Suprapubic skin (tissue), 4 donors: ENCODE data around the gene C19orf25. TPM values are rescaled to one million over a fixed set of nuclear protein-coding genes. Genes with fewer than 3 reads are reported as not detected.

Experiments
- DNase-seq, 2 donors: peaks; one replicate each; pipeline ENCODE4 v3.0.0-alpha.2; 2019; ENCODE audit warnings: low spot score in 2 of 2
- H3K27ac ChIP-seq: fragments of 200-600 bp; sonication (generic); one replicate; pipeline ENCODE4 v1.5.1; 2019
- H3K27me3 ChIP-seq: fragments of 200-600 bp; sonication (generic); one replicate; pipeline ENCODE4 v1.5.1; 2019
- H3K36me3 ChIP-seq: fragments of 200-600 bp; sonication (generic); one replicate; pipeline ENCODE4 v1.5.1; 2019
- H3K4me1 ChIP-seq: fragments of 200-600 bp; sonication (generic); one replicate; pipeline ENCODE4 v1.5.1; 2019
- H3K4me3 ChIP-seq: fragments of 200-600 bp; sonication (generic); one replicate; pipeline ENCODE4 v1.5.1; 2019; ENCODE audit warnings: mild to moderate bottlenecking
- H3K9me3 ChIP-seq: fragments of 200-600 bp; sonication (generic); one replicate; pipeline ENCODE4 v1.5.1; 2019
- EP300 ChIP-seq: sonication (generic); formaldehyde crosslinking; IDR thresholded peaks from one replicate; pipeline ENCODE4 v1.6.1; 2017; ENCODE audit warnings: antibody characterized with exemption
- POLR2A ChIP-seq, 2 donors: fragments of 450-650 bp; IDR thresholded peaks; one replicate each; pipeline ENCODE4 v1.6.1; 2017; ENCODE audit warnings: antibody characterized with exemption in 2 of 2, mild to moderate bottlenecking in 2 of 2, moderate library complexity in 2 of 2
- POLR2AphosphoS5 ChIP-seq, 3 donors: sonication (generic); formaldehyde crosslinking; IDR thresholded peaks; one replicate each; pipeline ENCODE4 v1.6.1; 2017; ENCODE audit warnings: antibody characterized with exemption in 3 of 3
- WGBS: methylation state at CpG from one replicate; pipeline ENCODE4 v1.1.5; 2018; 5-methylcytosine and 5-hydroxymethylcytosine counted together
- total RNA-seq, 4 donors: library from RNA; depleted of rRNA; stranded (reverse); fragments of >200 nt; gene quantifications; one replicate each; pipeline ENCODE4 v1.1.0, GENCODE V29; 2016
- TF ChIP-seq, protein P1 (sequence below), 2 donors: fragments of 200-600 bp in 1 of 2; fragments of 450-650 bp in 1 of 2; sonication (generic) in 1 of 2; IDR thresholded peaks; one replicate each; pipeline ENCODE4 v1.5.1; 2016 to 2019; ENCODE audit warnings: antibody characterized with exemption in 2 of 2, mild to moderate bottlenecking in 1 of 2, moderate library complexity in 1 of 2

Gene C19orf25
- total RNA-seq, 4 donors from 2014 or later, result 25.1 to 41.2 (median 36.4) TPM

DNA sequence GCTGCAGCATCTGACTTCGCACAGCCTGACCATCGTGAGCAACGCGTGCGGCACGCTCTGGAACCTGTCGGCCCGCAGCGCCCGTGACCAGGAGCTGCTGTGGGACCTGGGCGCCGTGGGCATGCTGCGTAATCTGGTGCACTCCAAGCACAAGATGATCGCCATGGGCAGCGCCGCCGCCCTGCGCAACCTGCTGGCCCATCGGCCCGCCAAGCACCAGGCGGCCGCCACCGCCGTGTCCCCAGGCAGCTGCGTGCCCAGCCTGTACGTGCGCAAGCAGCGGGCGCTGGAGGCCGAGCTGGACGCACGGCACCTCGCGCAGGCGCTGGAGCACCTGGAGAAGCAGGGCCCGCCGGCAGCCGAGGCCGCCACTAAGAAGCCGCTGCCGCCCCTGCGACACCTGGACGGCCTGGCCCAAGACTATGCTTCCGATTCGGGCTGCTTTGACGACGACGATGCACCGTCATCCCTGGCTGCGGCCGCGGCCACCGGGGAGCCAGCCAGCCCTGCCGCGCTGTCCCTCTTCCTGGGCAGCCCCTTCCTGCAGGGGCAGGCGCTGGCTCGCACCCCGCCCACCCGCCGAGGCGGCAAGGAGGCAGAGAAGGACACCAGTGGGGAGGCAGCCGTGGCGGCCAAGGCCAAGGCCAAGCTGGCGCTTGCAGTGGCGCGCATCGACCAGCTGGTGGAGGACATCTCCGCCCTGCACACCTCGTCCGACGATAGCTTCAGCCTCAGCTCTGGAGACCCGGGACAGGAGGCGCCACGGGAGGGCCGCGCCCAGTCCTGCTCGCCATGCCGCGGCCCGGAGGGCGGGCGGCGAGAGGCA lies 13.6 kb downstream of the C19orf25 start:
- peaks cover 56% of the 10 kb centered on the region for H3K27me3 ChIP-seq

DNA sequence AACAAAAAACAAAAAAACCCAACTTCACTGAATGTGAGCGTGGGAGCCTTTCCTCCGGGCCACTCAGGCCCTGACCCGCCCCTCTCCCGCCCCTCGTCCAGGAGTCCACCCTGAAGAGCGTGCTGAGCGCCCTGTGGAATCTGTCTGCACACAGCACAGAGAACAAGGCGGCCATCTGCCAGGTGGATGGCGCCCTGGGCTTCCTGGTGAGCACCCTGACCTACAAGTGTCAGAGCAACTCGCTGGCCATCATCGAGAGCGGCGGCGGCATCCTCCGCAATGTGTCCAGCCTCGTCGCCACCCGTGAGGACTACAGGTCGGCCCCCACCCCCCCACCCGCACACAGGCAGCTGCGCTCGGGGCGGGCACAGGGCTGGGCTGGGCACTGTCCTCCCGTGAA lies 17.2 kb downstream of the C19orf25 start:
- no peaks in the 10 kb centered on the region for H3K9me3 ChIP-seq
- no peak overlapping the region for H3K27ac ChIP-seq
- H3K27me3 ChIP-seq, result peaks cover 43% of the 10 kb centered on the region
- 77% methylated on average over 4 of the region's 24 CpGs for WGBS
- H3K36me3 ChIP-seq, result peaks cover 15% of the 10 kb centered on the region
- TF ChIP-seq, protein P1, sequence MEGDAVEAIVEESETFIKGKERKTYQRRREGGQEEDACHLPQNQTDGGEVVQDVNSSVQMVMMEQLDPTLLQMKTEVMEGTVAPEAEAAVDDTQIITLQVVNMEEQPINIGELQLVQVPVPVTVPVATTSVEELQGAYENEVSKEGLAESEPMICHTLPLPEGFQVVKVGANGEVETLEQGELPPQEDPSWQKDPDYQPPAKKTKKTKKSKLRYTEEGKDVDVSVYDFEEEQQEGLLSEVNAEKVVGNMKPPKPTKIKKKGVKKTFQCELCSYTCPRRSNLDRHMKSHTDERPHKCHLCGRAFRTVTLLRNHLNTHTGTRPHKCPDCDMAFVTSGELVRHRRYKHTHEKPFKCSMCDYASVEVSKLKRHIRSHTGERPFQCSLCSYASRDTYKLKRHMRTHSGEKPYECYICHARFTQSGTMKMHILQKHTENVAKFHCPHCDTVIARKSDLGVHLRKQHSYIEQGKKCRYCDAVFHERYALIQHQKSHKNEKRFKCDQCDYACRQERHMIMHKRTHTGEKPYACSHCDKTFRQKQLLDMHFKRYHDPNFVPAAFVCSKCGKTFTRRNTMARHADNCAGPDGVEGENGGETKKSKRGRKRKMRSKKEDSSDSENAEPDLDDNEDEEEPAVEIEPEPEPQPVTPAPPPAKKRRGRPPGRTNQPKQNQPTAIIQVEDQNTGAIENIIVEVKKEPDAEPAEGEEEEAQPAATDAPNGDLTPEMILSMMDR (IDR thresholded peaks at IDR 0.05), result no peak
- TF ChIP-seq EP300 (no peak), POLR2A (IDR thresholded peaks at IDR 0.05) (no peak), POLR2AphosphoS5 (IDR thresholded peaks at IDR 0.05) (no peak)
- no peak for DNase-seq
- peaks cover 25% of the 10 kb centered on the region for H3K4me1 ChIP-seq
- H3K4me3 ChIP-seq, result no peak overlapping the region

More for the DNA sequence above, 13.6 kb downstream of the C19orf25 start:
- 24% methylated on average over 9 of the region's 83 CpGs for WGBS
- no peak for DNase-seq
- no peak for TF ChIP-seq POLR2A (IDR thresholded peaks at IDR 0.05)
- TF ChIP-seq, protein P1 (IDR thresholded peaks at IDR 0.05), result peak in 1 of 2 donors; percentile 56
- no peak for TF ChIP-seq POLR2AphosphoS5 (IDR thresholded peaks at IDR 0.05)
- no peak for TF ChIP-seq EP300
- Histone ChIP-seq H3K36me3 (peaks cover 9% of the 10 kb centered on the region), H3K4me1 (peaks cover 54% of the 10 kb centered on the region), H3K9me3 (no peaks in the 10 kb centered on the region), H3K4me3 (peak overlapping the region; percentile 19), H3K27ac (no peak overlapping the region)

DNA sequence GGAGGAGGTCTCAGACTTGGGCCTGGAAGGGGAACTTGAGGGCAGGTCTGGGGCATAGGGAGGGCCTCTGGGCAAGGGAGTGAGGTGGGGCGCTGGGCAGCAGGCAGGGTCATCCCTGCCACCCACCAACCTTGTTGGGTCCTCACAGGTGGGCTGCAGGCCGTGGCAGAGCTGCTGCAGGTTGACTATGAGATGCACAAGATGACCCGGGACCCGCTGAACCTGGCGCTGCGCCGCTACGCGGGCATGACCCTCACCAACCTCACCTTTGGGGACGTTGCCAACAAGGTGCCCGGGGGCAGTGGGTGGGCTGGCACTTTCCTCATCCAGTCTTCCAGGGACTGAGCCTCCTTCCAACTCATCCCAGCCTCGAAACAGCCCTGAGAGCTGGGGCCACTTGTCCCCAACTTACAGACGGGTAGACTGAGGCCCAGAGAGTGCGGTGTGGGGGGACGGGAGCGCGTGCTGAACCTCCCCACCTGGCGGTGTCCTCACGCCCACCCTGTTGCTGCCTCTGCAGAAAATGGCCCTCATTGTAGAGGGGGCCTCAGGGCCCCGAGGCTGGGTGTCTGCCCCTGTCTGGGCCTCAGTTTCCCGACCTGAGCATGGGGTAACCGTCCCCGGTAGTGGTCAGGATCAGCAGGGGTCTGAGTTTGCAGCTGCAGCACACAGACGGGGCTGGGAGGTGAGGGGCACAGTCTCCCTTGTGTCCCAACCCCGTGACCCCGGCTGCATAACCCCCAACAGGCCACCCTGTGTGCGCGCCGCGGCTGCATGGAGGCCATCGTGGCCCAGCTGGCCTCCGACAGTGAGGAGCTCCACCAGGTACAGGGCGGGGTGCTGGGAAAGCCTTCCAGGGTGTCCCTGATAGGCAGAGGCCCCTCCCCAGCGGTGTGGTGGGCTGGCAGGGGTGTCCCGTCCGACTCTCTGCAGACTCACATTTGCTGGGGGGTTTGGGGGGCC lies 18.7 kb downstream of the C19orf25 start:
- Histone ChIP-seq H3K4me1 (peaks cover 23% of the 10 kb centered on the region), H3K4me3 (no peak overlapping the region), H3K36me3 (peaks cover 15% of the 10 kb centered on the region), H3K9me3 (no peaks in the 10 kb centered on the region), H3K27me3 (peaks cover 43% of the 10 kb centered on the region), H3K27ac (no peak overlapping the region)
- no peak for TF ChIP-seq POLR2AphosphoS5 (IDR thresholded peaks at IDR 0.05)
- DNase-seq, result no peak
- 93% methylated on average over 11 of the region's 36 CpGs for WGBS

DNA sequence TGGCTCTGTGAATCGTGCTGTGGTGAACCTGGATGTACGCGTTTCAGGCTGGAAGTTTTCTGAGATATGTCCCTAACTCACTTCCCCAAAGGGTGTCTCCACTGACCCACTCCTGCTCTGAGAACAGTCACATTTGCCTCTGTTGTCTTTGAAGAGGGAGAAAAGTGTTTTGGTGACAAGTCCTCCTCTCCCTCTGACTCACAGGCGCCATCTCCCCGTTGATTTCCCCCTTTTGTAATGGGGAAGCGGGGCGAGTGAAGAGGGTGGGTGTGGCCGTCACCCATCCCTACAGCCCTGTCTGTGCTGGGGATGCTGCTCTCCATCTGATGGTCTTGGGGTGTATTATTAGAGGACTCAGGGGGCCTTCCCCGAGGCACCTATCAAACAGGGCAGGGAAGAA lies 19.5 kb downstream of the C19orf25 start:
- H3K4me3 ChIP-seq, result no peak overlapping the region
- TF ChIP-seq, protein P1 (IDR thresholded peaks at IDR 0.05), result no peak
- no peak for TF ChIP-seq POLR2A (IDR thresholded peaks at IDR 0.05)
- WGBS, result 83% methylated on average over 8 of the region's 9 CpGs
- H3K27ac ChIP-seq, result no peak overlapping the region
- no peak for DNase-seq
- peaks cover 15% of the 10 kb centered on the region for H3K36me3 ChIP-seq
- no peaks in the 10 kb centered on the region for H3K9me3 ChIP-seq
- H3K27me3 ChIP-seq, result peaks cover 40% of the 10 kb centered on the region
- H3K4me1 ChIP-seq, result peaks cover 27% of the 10 kb centered on the region

DNA sequence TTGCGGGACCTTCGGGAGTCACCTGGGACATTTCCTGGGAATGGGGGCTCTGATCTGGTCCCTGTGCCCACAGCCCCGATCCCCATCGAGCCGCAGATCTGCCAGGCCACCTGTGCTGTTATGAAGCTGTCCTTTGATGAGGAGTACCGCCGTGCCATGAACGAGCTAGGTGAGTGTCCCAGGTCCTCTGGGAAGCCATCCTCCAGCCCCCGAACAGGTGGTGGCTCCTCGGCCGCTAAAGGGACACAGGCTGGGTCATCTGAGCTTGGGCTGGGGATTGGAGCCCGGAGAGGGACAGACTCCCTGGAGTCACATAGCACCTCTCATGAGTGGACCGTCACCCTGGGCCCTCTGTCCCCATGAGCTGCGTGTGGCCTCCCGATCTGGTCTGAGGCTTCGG lies 21.1 kb downstream of the C19orf25 start:
- Histone ChIP-seq H3K9me3 (no peaks in the 10 kb centered on the region), H3K4me1 (peaks cover 42% of the 10 kb centered on the region), H3K36me3 (peaks cover 15% of the 10 kb centered on the region), H3K27me3 (peaks cover 50% of the 10 kb centered on the region), H3K27ac (no peak overlapping the region), H3K4me3 (no peak overlapping the region)
- 84% methylated on average over 9 of the region's 16 CpGs for WGBS
- TF ChIP-seq POLR2A (IDR thresholded peaks at IDR 0.05) (no peak), POLR2AphosphoS5 (IDR thresholded peaks at IDR 0.05) (no peak), EP300 (no peak)
- TF ChIP-seq, protein P1 (IDR thresholded peaks at IDR 0.05), result no peak
- DNase-seq, result no peak
